BLaER1 treated with 17β-estradiol and CSF1 and Interleukin-3, amounts not matched to agents 10 nM and 100 nM (cell line): ENCODE data around the gene ELFN1.

ENCODE experiments used
- H3K27ac ChIP-seq, 11 experiments: shearing (Covaris generic); formaldehyde crosslinking; 2 replicates each; pipeline ENCODE4 v1.8.1; 2022
- H3K27me3 ChIP-seq, 11 experiments: shearing (Covaris generic); formaldehyde crosslinking; 2 replicates each; pipeline ENCODE4 v1.8.1; 2022
- H3K36me3 ChIP-seq, 11 experiments: shearing (Covaris generic); formaldehyde crosslinking; 2 replicates each; pipeline ENCODE4 v1.8.1; 2022
- H3K4me1 ChIP-seq, 10 experiments: shearing (Covaris generic); formaldehyde crosslinking; 2 replicates each; pipeline ENCODE4 v1.8.1; 2022
- H3K4me2 ChIP-seq, 11 experiments: shearing (Covaris generic); formaldehyde crosslinking; 2 replicates each; pipeline ENCODE4 v1.8.1; 2022
- H3K4me3 ChIP-seq, 10 experiments: shearing (Covaris generic); formaldehyde crosslinking; 2 replicates each; pipeline ENCODE4 v1.8.1; 2022
- H3K9ac ChIP-seq, 11 experiments: shearing (Covaris generic); formaldehyde crosslinking; 2 replicates each; pipeline ENCODE4 v1.8.1; 2022
- H3K9me3 ChIP-seq, 11 experiments: shearing (Covaris generic); formaldehyde crosslinking; replicated peaks in 1 of 11; 2 replicates each; pipeline ENCODE4 v1.8.1; 2022
- H4K20me1 ChIP-seq, 11 experiments: shearing (Covaris generic); formaldehyde crosslinking; 2 replicates each; pipeline ENCODE4 v1.8.1; 2022
- Cebpa-rat ChIP-seq, 11 experiments: shearing (Covaris generic); IDR thresholded peaks; 2 replicates each; pipeline ENCODE4 v1.8.1; 2022

Gene ELFN1

DNA sequence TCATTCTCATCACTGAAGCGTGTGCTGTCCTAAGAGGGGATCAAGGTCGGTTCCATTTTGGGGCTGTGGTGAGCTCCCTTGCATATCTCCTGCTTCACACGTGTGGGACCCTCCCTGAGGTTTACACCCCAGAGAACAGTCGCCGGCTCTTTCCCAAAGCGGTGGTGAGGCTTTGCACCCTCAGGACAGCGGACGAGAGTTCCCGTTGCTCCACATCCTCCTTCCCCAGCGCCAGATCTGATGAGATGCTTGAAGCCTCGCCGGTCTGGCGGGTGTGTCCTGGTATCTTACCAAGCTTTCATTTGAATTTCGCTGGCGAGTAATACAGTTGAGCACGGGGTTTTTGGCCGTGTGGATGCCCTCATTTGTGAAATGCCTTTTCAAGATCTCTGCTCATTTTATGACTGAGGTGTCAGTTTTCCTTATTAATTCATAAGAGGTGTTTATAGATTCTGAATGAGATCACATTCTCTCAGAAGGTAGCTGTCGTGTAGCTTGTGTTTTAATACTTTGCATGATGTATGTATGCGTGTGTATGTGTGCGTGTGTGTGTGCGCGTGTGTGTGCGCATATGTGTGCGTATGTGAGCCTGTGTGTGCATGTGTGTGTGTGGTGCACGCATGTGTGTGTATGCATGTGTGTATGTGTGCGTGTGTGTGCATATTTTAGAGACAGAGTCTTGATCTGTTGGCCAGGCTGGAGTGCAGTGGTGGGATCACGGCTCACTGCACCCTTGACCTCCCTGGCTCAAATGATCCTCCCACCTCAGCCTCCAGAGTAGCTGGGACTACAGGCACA is 30.7 kb downstream of the ELFN1 start:
- Histone ChIP-seq H3K9ac (no peak overlapping the region), H3K27ac (no peak overlapping the region), H4K20me1 (peaks cover 0 to 11% (median 0%) of the 10 kb centered on the region in 11 experiments; a peak in 3 of 22 replicates), H3K4me2 (peak overlapping the region in 5 of 11 experiments; percentile 13 to 45 (median 38); a peak in 7 of 22 replicates), H3K4me3 (no peak overlapping the region), H3K27me3 (peaks cover 0 to 9% (median 0%) of the 10 kb centered on the region in 11 experiments; a peak in 3 of 22 replicates), H3K4me1 (peaks cover 0 to 30% (median 9%) of the 10 kb centered on the region in 10 experiments; a peak in 9 of 20 replicates), H3K36me3 (peaks cover 0 to 8% (median 0%) of the 10 kb centered on the region in 11 experiments; a peak in 4 of 22 replicates), H3K9me3 (peaks cover 12 to 33% (median 22%) of the 10 kb centered on the region in 11 experiments)
- TF ChIP-seq Cebpa-rat (IDR thresholded peaks at IDR 0.05) = no peak

DNA sequence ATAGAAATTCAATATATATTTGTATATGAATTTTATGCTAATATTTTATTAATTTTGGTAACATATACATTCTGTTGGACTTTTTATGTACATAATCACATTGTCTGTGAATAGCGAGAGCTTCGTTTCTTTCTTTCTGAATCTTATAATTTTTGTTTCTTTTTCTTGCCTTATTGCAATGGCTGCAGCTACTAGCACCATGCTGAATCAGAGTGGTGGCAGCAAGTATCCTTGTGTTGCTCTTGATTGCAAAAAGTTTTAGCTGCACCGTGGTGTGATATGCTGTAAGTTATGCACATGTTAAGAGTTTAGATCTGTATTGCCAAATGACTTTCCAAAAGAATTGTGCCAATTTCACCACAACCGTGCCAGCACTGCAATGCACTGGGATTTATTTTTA is 32.6 kb downstream of the ELFN1 start:
- Histone ChIP-seq H3K27ac (no peak overlapping the region), H3K27me3 (peaks cover 0 to 9% (median 0%) of the 10 kb centered on the region in 11 experiments; a peak in 3 of 22 replicates), H3K9me3 (peaks cover 12 to 33% (median 22%) of the 10 kb centered on the region in 11 experiments), H4K20me1 (peaks cover 0 to 11% (median 0%) of the 10 kb centered on the region in 11 experiments; a peak in 2 of 22 replicates), H3K4me3 (no peak overlapping the region), H3K9ac (no peak overlapping the region), H3K4me1 (peaks cover 0 to 35% (median 8%) of the 10 kb centered on the region in 10 experiments; a peak in 10 of 20 replicates), H3K36me3 (peaks cover 0 to 8% (median 0%) of the 10 kb centered on the region in 11 experiments; a peak in 4 of 22 replicates), H3K4me2 (no peak overlapping the region)
- no peak for TF ChIP-seq Cebpa-rat (IDR thresholded peaks at IDR 0.05)

DNA sequence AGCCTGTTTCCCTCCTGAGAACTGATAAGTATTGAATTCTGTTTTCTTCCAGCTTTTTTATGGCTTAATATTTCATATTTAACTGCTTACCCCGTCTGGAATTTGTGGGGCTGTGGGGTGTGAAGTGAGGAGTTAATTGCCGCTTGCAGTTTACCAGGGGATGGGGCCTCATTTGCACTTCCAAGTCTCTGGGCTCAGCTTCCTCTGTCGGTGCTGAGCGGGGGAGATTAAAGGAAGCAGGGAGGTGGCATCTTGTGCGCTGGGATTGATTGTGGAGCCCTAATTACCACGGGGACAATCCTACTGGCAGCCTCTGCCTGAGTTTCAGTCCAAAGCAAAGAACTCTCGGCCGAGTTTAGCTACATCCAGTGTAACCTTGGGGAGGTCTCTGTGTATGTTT is 33.4 kb downstream of the ELFN1 start:
- H3K9me3 ChIP-seq = peaks cover 13 to 33% (median 22%) of the 10 kb centered on the region in 11 experiments
- H3K4me2 ChIP-seq = no peak overlapping the region
- H3K27ac ChIP-seq = no peak overlapping the region
- peaks cover 0 to 31% (median under 1%) of the 10 kb centered on the region in 10 experiments; a peak in 9 of 20 replicates for H3K4me1 ChIP-seq
- peaks cover 0 to 9% (median 0%) of the 10 kb centered on the region in 11 experiments; a peak in 3 of 22 replicates for H3K27me3 ChIP-seq
- peaks cover 0 to 8% (median 0%) of the 10 kb centered on the region in 11 experiments; a peak in 4 of 22 replicates for H3K36me3 ChIP-seq
- H3K9ac ChIP-seq = no peak overlapping the region
- no peak overlapping the region for H3K4me3 ChIP-seq
- TF ChIP-seq Cebpa-rat (IDR thresholded peaks at IDR 0.05) = no peak
- peaks cover 0 to 11% (median 0%) of the 10 kb centered on the region in 11 experiments; a peak in 2 of 22 replicates for H4K20me1 ChIP-seq

- Histone ChIP-seq H3K9me3 (peaks cover 19 to 39% (median 26%) of the 10 kb centered on the region in 11 experiments), H4K20me1 (peaks cover 0 to 11% (median 0%) of the 10 kb centered on the region in 11 experiments; a peak in 2 of 22 replicates), H3K9ac (no peak overlapping the region), H3K27ac (no peak overlapping the region), H3K4me3 (no peak overlapping the region), H3K27me3 (peaks cover 0 to 9% (median 0%) of the 10 kb centered on the region in 11 experiments; a peak in 3 of 22 replicates), H3K36me3 (peaks cover 0 to 9% (median 0%) of the 10 kb centered on the region in 11 experiments; a peak in 5 of 22 replicates), H3K4me1 (peaks cover 0 to 31% (median 0%) of the 10 kb centered on the region in 10 experiments; a peak in 6 of 20 replicates), H3K4me2 (no peak overlapping the region; a peak in 1 of 22 replicates)
- no peak for TF ChIP-seq Cebpa-rat (IDR thresholded peaks at IDR 0.05)
These were observed 34.1 kb downstream of the ELFN1 start for GRCh38 chr7:1703871-1704810.

DNA sequence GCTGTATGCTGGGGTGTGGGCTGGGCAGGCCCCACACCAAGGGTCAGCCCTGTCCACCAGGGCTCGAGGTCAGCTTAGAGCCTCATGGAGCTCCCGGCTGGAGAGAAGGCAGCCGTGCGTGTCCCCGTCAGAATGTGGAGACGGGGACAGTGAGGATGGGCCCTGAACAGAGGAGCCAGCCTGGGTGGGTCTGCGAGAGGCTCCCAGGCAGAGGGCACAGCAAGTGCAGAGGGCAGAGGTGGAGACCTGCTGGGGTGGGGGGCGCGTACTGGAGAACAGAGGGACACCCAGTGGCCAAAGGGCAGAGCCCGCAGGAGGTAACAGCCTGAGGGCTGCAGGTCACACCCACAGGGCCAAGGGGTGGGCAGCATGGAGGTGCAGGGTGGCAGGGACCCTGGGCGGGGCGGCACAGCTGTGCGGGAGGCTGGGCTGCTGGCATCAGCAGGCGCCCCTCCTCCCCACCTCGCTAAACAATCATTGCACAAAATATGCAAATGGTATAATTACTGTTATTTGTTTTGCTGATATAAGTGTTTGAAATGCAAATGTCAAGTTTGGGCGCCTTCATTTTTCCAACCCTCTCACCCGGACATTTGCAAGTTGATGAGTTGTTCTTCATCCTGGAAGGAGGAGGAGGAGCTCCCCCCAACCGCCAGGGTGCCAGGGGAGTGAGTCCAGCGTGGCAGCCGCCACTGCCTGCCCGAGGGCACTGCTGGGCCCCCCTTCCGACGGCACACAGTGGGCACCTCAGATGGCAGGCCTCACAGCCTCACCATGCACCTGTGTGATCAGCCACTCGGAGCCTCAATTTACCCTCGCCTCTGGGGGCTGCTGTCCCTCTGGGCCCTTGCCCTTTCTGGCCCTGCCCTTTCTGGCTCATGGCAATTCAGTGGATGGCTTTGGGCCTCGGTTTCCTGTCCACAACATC is 35.0 kb downstream of the ELFN1 start:
- Histone ChIP-seq H3K9ac (no peak overlapping the region), H3K4me3 (no peak overlapping the region)
- TF ChIP-seq Cebpa-rat (IDR thresholded peaks at IDR 0.05) = no peak

GRCh38 chr7:1705856-1706255 is 35.8 kb downstream of the ELFN1 start:
- Histone ChIP-seq H3K4me3 (no peak overlapping the region), H3K4me2 (no peak overlapping the region), H3K27me3 (0 out of 22 replicates have a peak, but pooled peaks cover 0 to 3% (median 0%) of the 10 kb centered on the region in 11 experiments), H3K4me1 (peaks cover 0 to 26% (median 0%) of the 10 kb centered on the region in 10 experiments; a peak in 7 of 20 replicates), H3K9me3 (peaks cover 29 to 46% (median 39%) of the 10 kb centered on the region in 11 experiments), H3K27ac (no peak overlapping the region), H4K20me1 (peaks cover 0 to 11% (median 0%) of the 10 kb centered on the region in 11 experiments; a peak in 2 of 22 replicates), H3K9ac (no peak overlapping the region), H3K36me3 (peaks cover 0 to 14% (median 4%) of the 10 kb centered on the region in 11 experiments; a peak in 6 of 22 replicates)
- TF ChIP-seq Cebpa-rat (IDR thresholded peaks at IDR 0.05) = no peak

More for the DNA sequence above, 35.0 kb downstream of the ELFN1 start:
- H4K20me1 ChIP-seq = peaks cover 0 to 11% (median 0%) of the 10 kb centered on the region in 11 experiments; a peak in 2 of 22 replicates
- H3K36me3 ChIP-seq = peaks cover 0 to 13% (median 4%) of the 10 kb centered on the region in 11 experiments; a peak in 6 of 22 replicates
- peaks cover 0 to 9% (median 0%) of the 10 kb centered on the region in 11 experiments; a peak in 3 of 22 replicates for H3K27me3 ChIP-seq
- no peak overlapping the region for H3K27ac ChIP-seq
- peaks cover 0 to 28% (median 0%) of the 10 kb centered on the region in 10 experiments; a peak in 6 of 20 replicates for H3K4me1 ChIP-seq
- H3K4me2 ChIP-seq = no peak overlapping the region; a peak in 1 of 22 replicates
- peaks cover 28 to 47% (median 35%) of the 10 kb centered on the region in 11 experiments for H3K9me3 ChIP-seq

DNA sequence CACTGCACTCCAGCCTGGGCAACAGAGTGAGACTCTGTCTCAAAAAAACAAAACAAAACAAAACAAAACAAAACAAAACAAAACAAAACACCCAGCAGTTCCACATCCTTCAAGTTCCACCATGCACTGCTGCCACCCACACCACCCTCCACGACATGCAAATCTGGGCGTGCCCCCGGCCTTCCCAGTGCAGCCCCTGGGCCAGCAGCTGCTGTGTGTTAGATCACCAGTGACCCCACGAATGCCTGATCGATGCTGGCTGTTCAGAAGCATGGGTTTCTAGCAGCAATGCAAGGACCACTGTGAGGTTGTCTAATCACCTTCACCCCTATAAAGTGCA is 36.3 kb downstream of the ELFN1 start:
- Histone ChIP-seq H3K4me2 (no peak overlapping the region), H3K27ac (no peak overlapping the region), H3K4me1 (peaks cover 0 to 28% (median 0%) of the 10 kb centered on the region in 10 experiments; a peak in 7 of 20 replicates), H3K9ac (no peak overlapping the region), H3K9me3 (peaks cover 29 to 41% (median 35%) of the 10 kb centered on the region in 11 experiments), H4K20me1 (peaks cover 0 to 11% (median 0%) of the 10 kb centered on the region in 11 experiments; a peak in 2 of 22 replicates), H3K27me3 (no peaks in the 10 kb centered on the region), H3K4me3 (no peak overlapping the region), H3K36me3 (peaks cover 0 to 14% (median 4%) of the 10 kb centered on the region in 11 experiments; a peak in 6 of 22 replicates)
- no peak for TF ChIP-seq Cebpa-rat (IDR thresholded peaks at IDR 0.05)
